Measurements from ENCODE around the gene RERE.
"Not testable (repeated sequence)": the region's sequence is repeated elsewhere in the genome, so short reads cannot be mapped to it uniquely, and the experiment has no call there.

Gene RERE

GRCh38 chr1:8625491-8625890, 191.9 kb downstream of the RERE start:
- H3K4me2 ChIP-seq (ENCODE audit: low read depth, low read length, poor library complexity, severe bottlenecking) = no peak overlapping the region
- no peaks in the 10 kb centered on the region for H3K79me2 ChIP-seq (ENCODE audit: insufficient read depth, low read length)

GRCh38 chr1:8623651-8624192, 193.7 kb downstream of the RERE start:
- H3K27me3 ChIP-seq (ENCODE audit: low read length); H3F3A ChIP-seq (ENCODE audit: insufficient read depth); H3K79me2 ChIP-seq (ENCODE audit: insufficient read depth, low read length); H2AFZ ChIP-seq (ENCODE audit: low read depth, low read length, severe bottlenecking); H3K27ac ChIP-seq (ENCODE audit: low read depth, low read length); H3K4me2 ChIP-seq (ENCODE audit: low read depth, low read length, poor library complexity, severe bottlenecking); H3K36me3 ChIP-seq (ENCODE audit: low read length); H4K20me1 ChIP-seq (ENCODE audit: low read depth, low read length); H3K9me2 ChIP-seq (replicated peaks; ENCODE audit: insufficient read depth, low read length); H3K9me3 ChIP-seq (ENCODE audit: insufficient read depth, low read length); H3K9ac ChIP-seq (ENCODE audit: low read length); H3K4me3 ChIP-seq (ENCODE audit: insufficient read depth, low read length, poor library complexity, severe bottlenecking): not testable (repeated sequence)

More at GRCh38 chr1:8625491-8625890, 191.9 kb downstream of the RERE start:
- Histone ChIP-seq H3K36me3 (ENCODE audit: low read length) (no peaks in the 10 kb centered on the region), H3F3A (ENCODE audit: insufficient read depth) (no peaks in the 10 kb centered on the region), H2AFZ (ENCODE audit: low read depth, low read length, severe bottlenecking) (no peak overlapping the region), H4K20me1 (ENCODE audit: low read depth, low read length) (peaks cover 8% of the 10 kb centered on the region), H3K9me2 (replicated peaks; ENCODE audit: insufficient read depth, low read length) (no peaks in the 10 kb centered on the region), H3K4me3 (ENCODE audit: insufficient read depth, low read length, poor library complexity, severe bottlenecking) (no peak overlapping the region), H3K27ac (ENCODE audit: low read depth, low read length) (no peak overlapping the region), H3K9ac (ENCODE audit: low read length) (no peak overlapping the region), H3K27me3 (ENCODE audit: low read length) (no peaks in the 10 kb centered on the region), H3K9me3 (ENCODE audit: insufficient read depth, low read length) (no peaks in the 10 kb centered on the region)
- TF ChIP-seq CTCF (IDR thresholded peaks at IDR 0.05; ENCODE audit: insufficient read depth, low read length, poor library complexity, severe bottlenecking) (no peak), EZH2phosphoT487 (conservative IDR thresholded peaks at IDR 0.05; ENCODE audit: low read length) (no peak)

- H3K79me2 ChIP-seq (ENCODE audit: insufficient read depth, low read length); H3K36me3 ChIP-seq (ENCODE audit: low read length): not testable (repeated sequence)
These were observed 195.6 kb downstream of the RERE start for GRCh38 chr1:8621785-8622348.

GRCh38 chr1:8621034-8621582, 196.3 kb downstream of the RERE start:
- H3K27ac ChIP-seq (ENCODE audit: low read depth, low read length); H3K27me3 ChIP-seq (ENCODE audit: low read length); H3K9me3 ChIP-seq (ENCODE audit: insufficient read depth, low read length); H3K9ac ChIP-seq (ENCODE audit: low read length); H3K36me3 ChIP-seq (ENCODE audit: low read length); H3F3A ChIP-seq (ENCODE audit: insufficient read depth); H3K79me2 ChIP-seq (ENCODE audit: insufficient read depth, low read length); H4K20me1 ChIP-seq (ENCODE audit: low read depth, low read length); H3K4me2 ChIP-seq (ENCODE audit: low read depth, low read length, poor library complexity, severe bottlenecking); H3K4me3 ChIP-seq (ENCODE audit: insufficient read depth, low read length, poor library complexity, severe bottlenecking); H3K9me2 ChIP-seq (replicated peaks; ENCODE audit: insufficient read depth, low read length); H2AFZ ChIP-seq (ENCODE audit: low read depth, low read length, severe bottlenecking): not testable (repeated sequence)

More at GRCh38 chr1:8621785-8622348, 195.6 kb downstream of the RERE start:
- H3K27me3 ChIP-seq (ENCODE audit: low read length); H2AFZ ChIP-seq (ENCODE audit: low read depth, low read length, severe bottlenecking); H3F3A ChIP-seq (ENCODE audit: insufficient read depth); H3K9me3 ChIP-seq (ENCODE audit: insufficient read depth, low read length); H3K4me2 ChIP-seq (ENCODE audit: low read depth, low read length, poor library complexity, severe bottlenecking); H3K27ac ChIP-seq (ENCODE audit: low read depth, low read length); H3K4me3 ChIP-seq (ENCODE audit: insufficient read depth, low read length, poor library complexity, severe bottlenecking); H3K9ac ChIP-seq (ENCODE audit: low read length); H3K9me2 ChIP-seq (replicated peaks; ENCODE audit: insufficient read depth, low read length); H4K20me1 ChIP-seq (ENCODE audit: low read depth, low read length): not testable (repeated sequence)

GRCh38 chr1:8619917-8620502, 197.4 kb downstream of the RERE start:
- not testable (repeated sequence) for H3K9me3 ChIP-seq (ENCODE audit: insufficient read depth, low read length); H3K9ac ChIP-seq (ENCODE audit: low read length); H3K9me2 ChIP-seq (replicated peaks; ENCODE audit: insufficient read depth, low read length); H3K79me2 ChIP-seq (ENCODE audit: insufficient read depth, low read length); H3F3A ChIP-seq (ENCODE audit: insufficient read depth); H3K4me2 ChIP-seq (ENCODE audit: low read depth, low read length, poor library complexity, severe bottlenecking); H3K4me3 ChIP-seq (ENCODE audit: insufficient read depth, low read length, poor library complexity, severe bottlenecking); H3K36me3 ChIP-seq (ENCODE audit: low read length); H4K20me1 ChIP-seq (ENCODE audit: low read depth, low read length); H3K27ac ChIP-seq (ENCODE audit: low read depth, low read length); H2AFZ ChIP-seq (ENCODE audit: low read depth, low read length, severe bottlenecking); H3K27me3 ChIP-seq (ENCODE audit: low read length)

GRCh38 chr1:8619419-8619818, 198.0 kb downstream of the RERE start:
- H3K27ac ChIP-seq (ENCODE audit: low read depth, low read length); H3K4me2 ChIP-seq (ENCODE audit: low read depth, low read length, poor library complexity, severe bottlenecking); H2AFZ ChIP-seq (ENCODE audit: low read depth, low read length, severe bottlenecking); H3K4me3 ChIP-seq (ENCODE audit: insufficient read depth, low read length, poor library complexity, severe bottlenecking); H3K9me2 ChIP-seq (replicated peaks; ENCODE audit: insufficient read depth, low read length); H3K9me3 ChIP-seq (ENCODE audit: insufficient read depth, low read length); H3K36me3 ChIP-seq (ENCODE audit: low read length); H3F3A ChIP-seq (ENCODE audit: insufficient read depth); H3K9ac ChIP-seq (ENCODE audit: low read length); H3K27me3 ChIP-seq (ENCODE audit: low read length); H4K20me1 ChIP-seq (ENCODE audit: low read depth, low read length); H3K79me2 ChIP-seq (ENCODE audit: insufficient read depth, low read length): not testable (repeated sequence)

GRCh38 chr1:8616791-8617190, 200.6 kb downstream of the RERE start:
- H3K4me3 ChIP-seq (ENCODE audit: insufficient read depth, low read length, poor library complexity, severe bottlenecking); H3K9me2 ChIP-seq (replicated peaks; ENCODE audit: insufficient read depth, low read length); H4K20me1 ChIP-seq (ENCODE audit: low read depth, low read length); H3K9ac ChIP-seq (ENCODE audit: low read length); H3K4me2 ChIP-seq (ENCODE audit: low read depth, low read length, poor library complexity, severe bottlenecking); H3K9me3 ChIP-seq (ENCODE audit: insufficient read depth, low read length); H3K36me3 ChIP-seq (ENCODE audit: low read length); H3K27ac ChIP-seq (ENCODE audit: low read depth, low read length); H2AFZ ChIP-seq (ENCODE audit: low read depth, low read length, severe bottlenecking); H3K79me2 ChIP-seq (ENCODE audit: insufficient read depth, low read length); H3K27me3 ChIP-seq (ENCODE audit: low read length); H3F3A ChIP-seq (ENCODE audit: insufficient read depth): not testable (repeated sequence)

All from SU-DHL-6 (cell line).